Measurements from ENCODE around the gene KRTAP4-9.
"Not testable (repeated sequence)": the region's sequence is repeated elsewhere in the genome, so short reads cannot be mapped to it uniquely, and the experiment has no call there.

KRTAP4-9 gene

GRCh38 chr17:41105347-41105746, at the start of gene KRTAP4-9:
Gene KRTAP4-9 (plus strand): TSS chr17:41105389. CDS start chr17:41105389, 0 bp downstream.
- DNase-seq (ENCODE audit: low spot score); in situ Hi-C loops (cut with MboI; ENCODE audit: low sequenced_read_pairs, unreplicated experiment): not testable (repeated sequence)

- TF ChIP-seq, protein P1, sequence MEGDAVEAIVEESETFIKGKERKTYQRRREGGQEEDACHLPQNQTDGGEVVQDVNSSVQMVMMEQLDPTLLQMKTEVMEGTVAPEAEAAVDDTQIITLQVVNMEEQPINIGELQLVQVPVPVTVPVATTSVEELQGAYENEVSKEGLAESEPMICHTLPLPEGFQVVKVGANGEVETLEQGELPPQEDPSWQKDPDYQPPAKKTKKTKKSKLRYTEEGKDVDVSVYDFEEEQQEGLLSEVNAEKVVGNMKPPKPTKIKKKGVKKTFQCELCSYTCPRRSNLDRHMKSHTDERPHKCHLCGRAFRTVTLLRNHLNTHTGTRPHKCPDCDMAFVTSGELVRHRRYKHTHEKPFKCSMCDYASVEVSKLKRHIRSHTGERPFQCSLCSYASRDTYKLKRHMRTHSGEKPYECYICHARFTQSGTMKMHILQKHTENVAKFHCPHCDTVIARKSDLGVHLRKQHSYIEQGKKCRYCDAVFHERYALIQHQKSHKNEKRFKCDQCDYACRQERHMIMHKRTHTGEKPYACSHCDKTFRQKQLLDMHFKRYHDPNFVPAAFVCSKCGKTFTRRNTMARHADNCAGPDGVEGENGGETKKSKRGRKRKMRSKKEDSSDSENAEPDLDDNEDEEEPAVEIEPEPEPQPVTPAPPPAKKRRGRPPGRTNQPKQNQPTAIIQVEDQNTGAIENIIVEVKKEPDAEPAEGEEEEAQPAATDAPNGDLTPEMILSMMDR (IDR thresholded peaks at IDR 0.05; ENCODE audit: borderline replicate concordance, control extremely low read depth, extremely low read depth, insufficient read depth, missing control alignments), result no peak
- in situ Hi-C loops (cut with MboI; ENCODE audit: low sequenced_read_pairs, unreplicated experiment), result no loop called here
- no peak for DNase-seq (ENCODE audit: low spot score)
Observed at GRCh38 chr17:41057547-41057946, 47.6 kb upstream of the KRTAP4-9 start.

DNA sequence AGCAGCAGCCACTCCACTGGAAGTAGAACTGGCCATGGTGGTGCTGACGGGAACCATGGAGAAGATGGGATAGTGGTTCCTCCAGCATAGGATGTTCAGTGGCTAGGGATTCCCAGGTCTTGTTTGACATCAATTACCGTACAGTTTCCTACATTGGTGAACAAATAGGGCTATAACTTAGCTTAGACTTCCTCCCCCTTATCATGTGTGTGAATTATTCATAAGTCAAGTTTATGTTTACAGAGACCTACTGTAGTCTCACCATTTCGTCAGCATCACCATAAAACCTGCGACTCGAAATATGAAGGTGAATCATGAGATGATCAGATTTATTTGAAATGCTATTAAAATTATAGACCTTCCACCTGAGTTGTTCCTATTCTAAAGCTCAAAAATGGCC, 46.4 kb upstream of the KRTAP4-9 start:
- no peak for DNase-seq (ENCODE audit: low spot score)
- TF ChIP-seq, protein P1 (IDR thresholded peaks at IDR 0.05; ENCODE audit: borderline replicate concordance, control extremely low read depth, extremely low read depth, insufficient read depth, missing control alignments), result no peak
- in situ Hi-C loops (cut with MboI; ENCODE audit: low sequenced_read_pairs, unreplicated experiment), result no loop called here

DNA sequence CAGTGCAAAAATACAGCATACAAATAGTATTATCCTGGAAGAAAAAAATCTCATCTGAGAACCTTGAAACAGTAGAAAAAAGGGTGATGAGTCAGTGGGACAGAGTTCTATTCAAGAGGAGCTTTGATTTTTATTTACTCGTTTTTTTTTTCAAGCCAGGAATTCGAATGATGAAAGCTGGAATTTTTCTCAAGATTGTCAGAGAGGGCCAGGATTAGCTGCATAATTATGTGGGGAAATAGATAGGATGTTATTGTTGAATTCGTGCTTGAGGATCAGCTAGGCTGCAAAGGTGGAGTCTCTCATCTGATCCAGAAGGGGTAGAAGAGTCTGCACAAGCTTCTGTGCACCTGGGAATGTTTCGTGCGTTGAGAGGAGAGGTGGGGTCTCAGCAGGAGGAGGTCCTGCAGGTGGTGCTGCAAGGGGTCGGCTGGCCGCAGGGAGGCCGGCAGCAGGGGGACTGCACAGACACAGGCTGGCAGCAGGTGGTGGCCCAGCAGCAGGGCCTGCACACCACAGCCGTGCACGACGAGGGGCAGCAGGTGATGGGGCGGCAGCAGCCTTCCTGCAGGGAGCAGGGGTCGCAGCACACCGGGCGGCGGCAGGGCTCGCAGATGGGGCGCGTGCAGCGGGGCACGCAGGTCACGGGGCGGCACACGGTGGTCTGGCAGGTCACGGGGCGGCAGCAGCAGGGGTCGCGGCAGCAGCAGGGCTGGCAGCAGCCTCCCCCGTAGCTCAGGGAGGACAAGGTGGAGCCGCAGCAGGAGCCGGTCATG, 45.7 kb upstream of the KRTAP4-9 start:
- in situ Hi-C loops (cut with MboI; ENCODE audit: low sequenced_read_pairs, unreplicated experiment); DNase-seq (ENCODE audit: low spot score): not testable (repeated sequence)

- in situ Hi-C loops (cut with MboI; ENCODE audit: low sequenced_read_pairs, unreplicated experiment), result no loop called here
- TF ChIP-seq, protein P1 (IDR thresholded peaks at IDR 0.05; ENCODE audit: borderline replicate concordance, control extremely low read depth, extremely low read depth, insufficient read depth, missing control alignments), result no peak
- no peak for DNase-seq (ENCODE audit: low spot score)
Observed at GRCh38 chr17:41060052-41060604, 45.1 kb upstream of the KRTAP4-9 start, which contains the start of gene KRTAP2-3. Gene KRTAP2-3 (minus strand): TSS chr17:41060114. CDS start chr17:41060050, 64 bp downstream.

DNA sequence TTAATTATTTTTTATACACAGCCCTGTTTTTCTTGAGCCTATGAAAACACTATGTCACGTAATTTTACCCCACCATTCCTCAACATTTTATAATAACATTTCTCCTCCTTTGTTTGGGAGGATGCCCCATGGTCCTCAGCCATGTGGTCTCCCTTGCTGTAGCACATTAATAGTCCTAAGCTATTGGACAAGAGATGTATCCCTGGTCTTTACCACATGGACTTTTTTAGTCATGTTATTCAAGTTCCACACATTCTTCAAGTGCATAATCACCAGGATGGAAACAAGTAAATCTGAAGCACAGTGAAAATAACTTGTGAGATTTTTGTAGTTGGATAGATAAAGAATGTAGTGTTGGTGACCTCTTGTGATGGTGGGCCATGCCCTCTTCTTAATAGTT, 43.2 kb upstream of the KRTAP4-9 start:
- in situ Hi-C loops (cut with MboI; ENCODE audit: low sequenced_read_pairs, unreplicated experiment), result no loop called here
- no peak for DNase-seq (ENCODE audit: low spot score)
- TF ChIP-seq, protein P1 (IDR thresholded peaks at IDR 0.05; ENCODE audit: borderline replicate concordance, control extremely low read depth, extremely low read depth, insufficient read depth, missing control alignments), result no peak

- in situ Hi-C loops (cut with MboI; ENCODE audit: low sequenced_read_pairs, unreplicated experiment), result no loop called here
- no peak for DNase-seq (ENCODE audit: low spot score)
- TF ChIP-seq, protein P1 (IDR thresholded peaks at IDR 0.05; ENCODE audit: borderline replicate concordance, control extremely low read depth, extremely low read depth, insufficient read depth, missing control alignments), result no peak
Observed at GRCh38 chr17:41063449-41063848, 41.7 kb upstream of the KRTAP4-9 start.

Data from GM13976 (cell line).